SK-N-SH treated with all-trans-retinoic acid at 6 μM for 48 hours (cell line): ENCODE measurements around the gene ANKRD11.

ENCODE experiments used
- ATAC-seq: fragments of 200-7000 bp; cut with Tn5 transposase; 3 replicates; pipeline ENCODE4 v1.9.1; 2020; ENCODE audit warnings: mild to moderate bottlenecking, moderate library complexity
- ARNTL ChIP-seq: fragments of 450-650 bp; formaldehyde crosslinking; IDR thresholded peaks from 2 replicates; pipeline ENCODE4 v1.5.0; 2020; ENCODE audit warnings: low read depth, mild to moderate bottlenecking, moderate library complexity, borderline replicate concordance
- BACH2 ChIP-seq: fragments of 250-450 bp; sonication (Bioruptor Pico); IDR thresholded peaks from 2 replicates; pipeline ENCODE4 v1.9.0; 2021; ENCODE audit warnings: mild to moderate bottlenecking, borderline replicate concordance
- CSDC2 ChIP-seq: fragments of 250-450 bp; sonication (Bioruptor Pico); IDR thresholded peaks from 2 replicates; pipeline ENCODE4 v1.5.0; 2020; ENCODE audit warnings: mild to moderate bottlenecking, moderate library complexity
- ESRRG ChIP-seq: fragments of 250-450 bp; sonication (Bioruptor Pico); IDR thresholded peaks from 2 replicates; pipeline ENCODE4 v1.6.1; 2021; ENCODE audit warnings: mild to moderate bottlenecking
- GLIS3 ChIP-seq: fragments of 250-450 bp; sonication (Bioruptor Pico); IDR thresholded peaks from 2 replicates; pipeline ENCODE4 v1.5.0; 2020; ENCODE audit warnings: mild to moderate bottlenecking, moderate library complexity
- ISL1 ChIP-seq: fragments of 250-450 bp; sonication (Bioruptor Pico); IDR thresholded peaks from 2 replicates; pipeline ENCODE4 v2.1.2; 2022; ENCODE audit warnings: mild to moderate bottlenecking, moderate library complexity
- PPARA ChIP-seq: fragments of 250-450 bp; sonication (Bioruptor Pico); IDR thresholded peaks from 2 replicates; pipeline ENCODE4 v1.5.0; 2020; ENCODE audit warnings: mild to moderate bottlenecking, borderline replicate concordance
- RARB ChIP-seq: fragments of 250-450 bp; sonication (Bioruptor Pico); IDR thresholded peaks from 2 replicates; pipeline ENCODE4 v1.8.0; 2021; ENCODE audit warnings: mild to moderate bottlenecking, moderate library complexity
- TOX ChIP-seq: fragments of 250-450 bp; sonication (Bioruptor Pico); IDR thresholded peaks from 2 replicates; pipeline ENCODE4 v1.8.0; 2021; ENCODE audit warnings: mild to moderate bottlenecking, moderate library complexity, borderline replicate concordance
- ZC3H10 ChIP-seq: fragments of 250-450 bp; sonication (Bioruptor Pico); IDR thresholded peaks from 2 replicates; pipeline ENCODE4 v1.5.1; 2021; ENCODE audit warnings: mild to moderate bottlenecking, moderate library complexity
- ZFP3 ChIP-seq: fragments of 250-450 bp; sonication (Bioruptor Pico); IDR thresholded peaks from 2 replicates; pipeline ENCODE4 v1.5.0; 2020; ENCODE audit warnings: mild to moderate bottlenecking, moderate library complexity
- ZFP30 ChIP-seq: fragments of 450-650 bp; formaldehyde crosslinking; IDR thresholded peaks from 2 replicates; pipeline ENCODE4 v1.5.0; 2022; ENCODE audit warnings: mild to moderate bottlenecking, moderate library complexity
- ZNF565 ChIP-seq: fragments of 450-650 bp; formaldehyde crosslinking; conservative IDR thresholded peaks from 2 replicates; pipeline ENCODE4 v1.5.0; 2020; ENCODE audit warnings: low read depth, mild to moderate bottlenecking, moderate library complexity
- ZNF70 ChIP-seq: fragments of 450-650 bp; formaldehyde crosslinking; IDR thresholded peaks from 2 replicates; pipeline ENCODE4 v1.5.0; 2020; ENCODE audit warnings: mild to moderate bottlenecking, moderate library complexity
- ZNF8 ChIP-seq: fragments of 450-650 bp; formaldehyde crosslinking; IDR thresholded peaks from 2 replicates; pipeline ENCODE4 v1.5.0; 2020; ENCODE audit warnings: mild to moderate bottlenecking, moderate library complexity
- TF ChIP-seq, protein P1 (sequence below): fragments of 250-450 bp; sonication (Bioruptor Pico); IDR thresholded peaks from 2 replicates; pipeline ENCODE4 v1.5.0; 2020; ENCODE audit warnings: mild to moderate bottlenecking, moderate library complexity
- TF ChIP-seq, protein P2 (sequence below): fragments of 250-450 bp; sonication (Bioruptor Pico); IDR thresholded peaks from 2 replicates; pipeline ENCODE4 v1.5.1; 2020; ENCODE audit warnings: low read depth, mild to moderate bottlenecking, moderate library complexity
- TF ChIP-seq, protein P3 (sequence below): fragments of 250-450 bp; sonication (Bioruptor Pico); IDR thresholded peaks from 2 replicates; pipeline ENCODE4 v1.8.0; 2020; ENCODE audit warnings: mild to moderate bottlenecking, moderate library complexity, borderline replicate concordance
- TF ChIP-seq, protein P4 (sequence below): fragments of 250-450 bp; sonication (Bioruptor Pico); IDR thresholded peaks from 2 replicates; pipeline ENCODE4 v1.5.1; 2021; ENCODE audit warnings: mild to moderate bottlenecking, moderate library complexity
- TF ChIP-seq, protein P5 (sequence below): fragments of 250-450 bp; sonication (Bioruptor Pico); IDR thresholded peaks from 2 replicates; pipeline ENCODE4 v1.8.0; 2021; ENCODE audit warnings: low read depth, mild to moderate bottlenecking, moderate library complexity, borderline replicate concordance

Gene ANKRD11

DNA sequence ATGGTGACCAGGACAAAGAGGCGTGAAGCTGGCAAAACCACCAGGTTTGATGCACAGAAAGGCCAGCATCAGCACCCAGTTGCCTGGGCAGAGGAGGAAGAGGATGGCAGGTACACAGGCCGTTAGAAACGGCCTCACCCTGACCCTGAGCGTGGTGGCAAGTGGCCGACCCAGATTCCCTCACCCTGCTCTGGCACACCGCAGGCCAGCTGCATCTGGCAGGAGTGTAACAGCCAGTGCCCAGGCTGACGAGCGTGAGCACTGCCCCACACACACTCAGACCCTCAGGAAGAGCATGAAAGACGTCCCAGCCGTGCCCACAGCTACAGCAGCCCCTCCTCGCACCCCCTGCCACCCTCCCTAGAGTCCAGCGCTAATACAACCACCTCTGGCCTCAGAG lies 82.0 kb downstream of the ANKRD11 start:
- ATAC-seq: no peak
- TF ChIP-seq BACH2 (CRISPR knock-in tag) (no peak), TOX (CRISPR knock-in tag) (no peak)
- TF ChIP-seq, protein P1, sequence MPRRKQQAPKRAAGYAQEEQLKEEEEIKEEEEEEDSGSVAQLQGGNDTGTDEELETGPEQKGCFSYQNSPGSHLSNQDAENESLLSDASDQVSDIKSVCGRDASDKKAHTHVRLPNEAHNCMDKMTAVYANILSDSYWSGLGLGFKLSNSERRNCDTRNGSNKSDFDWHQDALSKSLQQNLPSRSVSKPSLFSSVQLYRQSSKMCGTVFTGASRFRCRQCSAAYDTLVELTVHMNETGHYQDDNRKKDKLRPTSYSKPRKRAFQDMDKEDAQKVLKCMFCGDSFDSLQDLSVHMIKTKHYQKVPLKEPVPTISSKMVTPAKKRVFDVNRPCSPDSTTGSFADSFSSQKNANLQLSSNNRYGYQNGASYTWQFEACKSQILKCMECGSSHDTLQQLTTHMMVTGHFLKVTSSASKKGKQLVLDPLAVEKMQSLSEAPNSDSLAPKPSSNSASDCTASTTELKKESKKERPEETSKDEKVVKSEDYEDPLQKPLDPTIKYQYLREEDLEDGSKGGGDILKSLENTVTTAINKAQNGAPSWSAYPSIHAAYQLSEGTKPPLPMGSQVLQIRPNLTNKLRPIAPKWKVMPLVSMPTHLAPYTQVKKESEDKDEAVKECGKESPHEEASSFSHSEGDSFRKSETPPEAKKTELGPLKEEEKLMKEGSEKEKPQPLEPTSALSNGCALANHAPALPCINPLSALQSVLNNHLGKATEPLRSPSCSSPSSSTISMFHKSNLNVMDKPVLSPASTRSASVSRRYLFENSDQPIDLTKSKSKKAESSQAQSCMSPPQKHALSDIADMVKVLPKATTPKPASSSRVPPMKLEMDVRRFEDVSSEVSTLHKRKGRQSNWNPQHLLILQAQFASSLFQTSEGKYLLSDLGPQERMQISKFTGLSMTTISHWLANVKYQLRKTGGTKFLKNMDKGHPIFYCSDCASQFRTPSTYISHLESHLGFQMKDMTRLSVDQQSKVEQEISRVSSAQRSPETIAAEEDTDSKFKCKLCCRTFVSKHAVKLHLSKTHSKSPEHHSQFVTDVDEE (CRISPR knock-in tag): no peak

DNA sequence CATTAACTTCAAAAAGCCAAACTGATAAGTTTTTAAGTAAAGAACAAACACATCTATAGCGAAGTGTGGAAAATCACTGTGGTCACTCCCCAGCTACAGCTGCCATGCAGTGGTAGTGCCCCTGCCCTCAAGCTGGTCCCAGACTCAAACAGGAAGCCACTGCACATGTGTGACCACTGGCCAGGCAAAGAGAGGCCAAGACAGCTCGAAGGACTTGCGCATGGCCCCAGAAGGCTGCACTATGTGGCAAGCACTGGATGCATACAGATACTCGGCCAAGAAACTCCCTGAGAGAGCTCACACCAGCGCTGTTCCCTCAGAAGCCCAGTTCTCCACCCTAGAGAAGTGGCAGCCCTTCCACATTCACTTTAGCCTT lies 82.4 kb downstream of the ANKRD11 start:
- no peak for ATAC-seq
- no peak for TF ChIP-seq ZNF70
- TF ChIP-seq ESRRG (CRISPR knock-in tag): no peak
- no peak for TF ChIP-seq PPARA (CRISPR knock-in tag)
- TF ChIP-seq ZNF8: no peak
- no peak for TF ChIP-seq RARB
- TF ChIP-seq ZFP3: no peak
- no peak for TF ChIP-seq TOX (CRISPR knock-in tag)
- no peak for TF ChIP-seq GLIS3 (CRISPR knock-in tag)
- TF ChIP-seq ISL1 (CRISPR knock-in tag): no peak
- TF ChIP-seq, protein P2, sequence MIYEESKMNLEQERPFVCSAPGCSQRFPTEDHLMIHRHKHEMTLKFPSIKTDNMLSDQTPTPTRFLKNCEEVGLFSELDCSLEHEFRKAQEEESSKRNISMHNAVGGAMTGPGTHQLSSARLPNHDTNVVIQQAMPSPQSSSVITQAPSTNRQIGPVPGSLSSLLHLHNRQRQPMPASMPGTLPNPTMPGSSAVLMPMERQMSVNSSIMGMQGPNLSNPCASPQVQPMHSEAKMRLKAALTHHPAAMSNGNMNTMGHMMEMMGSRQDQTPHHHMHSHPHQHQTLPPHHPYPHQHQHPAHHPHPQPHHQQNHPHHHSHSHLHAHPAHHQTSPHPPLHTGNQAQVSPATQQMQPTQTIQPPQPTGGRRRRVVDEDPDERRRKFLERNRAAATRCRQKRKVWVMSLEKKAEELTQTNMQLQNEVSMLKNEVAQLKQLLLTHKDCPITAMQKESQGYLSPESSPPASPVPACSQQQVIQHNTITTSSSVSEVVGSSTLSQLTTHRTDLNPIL (CRISPR knock-in tag): no peak
- no peak for TF ChIP-seq ZNF565 (CRISPR knock-in tag)
- no peak for TF ChIP-seq ZFP30
- no peak for TF ChIP-seq CSDC2 (CRISPR knock-in tag)
- no peak for TF ChIP-seq ARNTL (CRISPR knock-in tag)
- no peak for TF ChIP-seq BACH2 (CRISPR knock-in tag)
- TF ChIP-seq ZC3H10 (CRISPR knock-in tag): no peak
- TF ChIP-seq, protein P1 (CRISPR knock-in tag): no peak
- TF ChIP-seq, protein P3, sequence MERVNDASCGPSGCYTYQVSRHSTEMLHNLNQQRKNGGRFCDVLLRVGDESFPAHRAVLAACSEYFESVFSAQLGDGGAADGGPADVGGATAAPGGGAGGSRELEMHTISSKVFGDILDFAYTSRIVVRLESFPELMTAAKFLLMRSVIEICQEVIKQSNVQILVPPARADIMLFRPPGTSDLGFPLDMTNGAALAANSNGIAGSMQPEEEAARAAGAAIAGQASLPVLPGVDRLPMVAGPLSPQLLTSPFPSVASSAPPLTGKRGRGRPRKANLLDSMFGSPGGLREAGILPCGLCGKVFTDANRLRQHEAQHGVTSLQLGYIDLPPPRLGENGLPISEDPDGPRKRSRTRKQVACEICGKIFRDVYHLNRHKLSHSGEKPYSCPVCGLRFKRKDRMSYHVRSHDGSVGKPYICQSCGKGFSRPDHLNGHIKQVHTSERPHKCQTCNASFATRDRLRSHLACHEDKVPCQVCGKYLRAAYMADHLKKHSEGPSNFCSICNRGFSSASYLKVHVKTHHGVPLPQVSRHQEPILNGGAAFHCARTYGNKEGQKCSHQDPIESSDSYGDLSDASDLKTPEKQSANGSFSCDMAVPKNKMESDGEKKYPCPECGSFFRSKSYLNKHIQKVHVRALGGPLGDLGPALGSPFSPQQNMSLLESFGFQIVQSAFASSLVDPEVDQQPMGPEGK (CRISPR knock-in tag): no peak
- TF ChIP-seq, protein P4, sequence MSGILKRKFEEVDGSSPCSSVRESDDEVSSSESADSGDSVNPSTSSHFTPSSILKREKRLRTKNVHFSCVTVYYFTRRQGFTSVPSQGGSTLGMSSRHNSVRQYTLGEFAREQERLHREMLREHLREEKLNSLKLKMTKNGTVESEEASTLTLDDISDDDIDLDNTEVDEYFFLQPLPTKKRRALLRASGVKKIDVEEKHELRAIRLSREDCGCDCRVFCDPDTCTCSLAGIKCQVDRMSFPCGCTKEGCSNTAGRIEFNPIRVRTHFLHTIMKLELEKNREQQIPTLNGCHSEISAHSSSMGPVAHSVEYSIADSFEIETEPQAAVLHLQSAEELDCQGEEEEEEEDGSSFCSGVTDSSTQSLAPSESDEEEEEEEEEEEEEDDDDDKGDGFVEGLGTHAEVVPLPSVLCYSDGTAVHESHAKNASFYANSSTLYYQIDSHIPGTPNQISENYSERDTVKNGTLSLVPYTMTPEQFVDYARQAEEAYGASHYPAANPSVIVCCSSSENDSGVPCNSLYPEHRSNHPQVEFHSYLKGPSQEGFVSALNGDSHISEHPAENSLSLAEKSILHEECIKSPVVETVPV (CRISPR knock-in tag): no peak

DNA sequence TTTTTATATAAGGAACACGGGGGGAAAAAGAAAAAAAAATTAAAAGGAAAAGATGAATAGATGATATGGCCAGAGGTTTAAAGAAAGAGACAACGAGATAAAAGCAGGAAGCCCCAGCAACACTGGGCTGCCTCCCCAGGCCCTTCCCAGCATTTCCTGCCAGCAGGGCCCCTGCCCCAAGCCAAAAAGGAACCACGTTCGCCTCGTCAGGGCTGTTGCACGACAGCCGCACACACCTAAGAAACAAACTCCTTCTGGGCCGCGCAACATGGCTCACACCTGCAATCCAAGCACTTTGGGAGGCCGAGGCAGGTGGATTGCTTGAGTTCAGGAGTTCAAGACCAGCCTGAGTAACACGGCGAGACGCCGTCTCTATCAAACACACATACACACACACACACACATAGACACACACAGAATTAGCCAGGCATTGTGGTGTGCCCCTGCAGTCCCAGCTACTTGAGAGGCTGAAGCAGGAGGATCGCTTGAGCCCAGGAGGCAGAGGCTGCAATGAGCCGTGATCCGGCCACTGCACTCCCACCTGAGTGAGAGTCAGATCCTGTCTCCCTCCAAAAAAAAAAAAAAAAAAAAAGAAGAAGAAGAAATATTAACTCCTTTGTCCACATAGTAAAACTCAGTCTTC lies 83.0 kb downstream of the ANKRD11 start:
- ATAC-seq: no peak
- TF ChIP-seq ZNF8 (no peak), ZNF70 (no peak), GLIS3 (CRISPR knock-in tag) (no peak), ESRRG (CRISPR knock-in tag) (no peak), BACH2 (CRISPR knock-in tag) (no peak), RARB (no peak), ZNF565 (CRISPR knock-in tag) (no peak), ZFP3 (no peak)
- TF ChIP-seq, protein P5, sequence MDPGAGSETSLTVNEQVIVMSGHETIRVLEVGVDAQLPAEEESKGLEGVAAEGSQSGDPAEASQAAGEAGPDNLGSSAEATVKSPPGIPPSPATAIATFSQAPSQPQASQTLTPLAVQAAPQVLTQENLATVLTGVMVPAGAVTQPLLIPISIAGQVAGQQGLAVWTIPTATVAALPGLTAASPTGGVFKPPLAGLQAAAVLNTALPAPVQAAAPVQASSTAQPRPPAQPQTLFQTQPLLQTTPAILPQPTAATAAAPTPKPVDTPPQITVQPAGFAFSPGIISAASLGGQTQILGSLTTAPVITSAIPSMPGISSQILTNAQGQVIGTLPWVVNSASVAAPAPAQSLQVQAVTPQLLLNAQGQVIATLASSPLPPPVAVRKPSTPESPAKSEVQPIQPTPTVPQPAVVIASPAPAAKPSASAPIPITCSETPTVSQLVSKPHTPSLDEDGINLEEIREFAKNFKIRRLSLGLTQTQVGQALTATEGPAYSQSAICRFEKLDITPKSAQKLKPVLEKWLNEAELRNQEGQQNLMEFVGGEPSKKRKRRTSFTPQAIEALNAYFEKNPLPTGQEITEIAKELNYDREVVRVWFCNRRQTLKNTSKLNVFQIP (CRISPR knock-in tag): no peak
- TF ChIP-seq, protein P2 (CRISPR knock-in tag): no peak
- TF ChIP-seq, protein P4 (CRISPR knock-in tag): no peak
